SK-N-SH (cell line): Measurements from ENCODE around the gene RAB38.

ENCODE experiments used
- CTCF ChIP-seq: fragments of 200-600 bp; sonication (generic); IDR thresholded peaks from 2 replicates; pipeline ENCODE4 v1.6.1; 2017; ENCODE audit warnings: antibody characterized with exemption, mild to moderate bottlenecking, moderate library complexity
- ELF1 ChIP-seq: IDR thresholded peaks from 2 replicates; pipeline ENCODE4 v1.4.0; 2012
- EP300 ChIP-seq, 2 experiments: IDR thresholded peaks; 2 replicates each; pipeline versions ENCODE4 v1.4.0 to v1.6.1; 2012; ENCODE audit warnings: borderline replicate concordance in 1 of 2, low read depth in 1 of 2, low read length in 1 of 2
- EZH2phosphoT487 ChIP-seq: fragments of 200-600 bp; sonication (generic); IDR thresholded peaks from 2 replicates; pipeline ENCODE4 v1.6.1; 2017; ENCODE audit warnings: low read depth, mixed run types, mild to moderate bottlenecking, antibody characterized with exemption, moderate library complexity, borderline replicate concordance
- FOXJ3 ChIP-seq: sonication (generic); formaldehyde crosslinking; IDR thresholded peaks from 2 replicates; pipeline ENCODE4 v1.5.1; 2020; ENCODE audit warnings: mild to moderate bottlenecking, missing genetic modification reagents
- FOXM1 ChIP-seq: IDR thresholded peaks from 2 replicates; pipeline ENCODE4 v1.4.0; 2012; ENCODE audit warnings: low read depth, mild to moderate bottlenecking
- MAX ChIP-seq: IDR thresholded peaks from 2 replicates; pipeline ENCODE4 v1.4.0; 2012; ENCODE audit warnings: low read depth
- MXI1 ChIP-seq: IDR thresholded peaks from 2 replicates; pipeline ENCODE4 v1.6.1; 2012; ENCODE audit warnings: mild to moderate bottlenecking, low read depth, low read length, improper control_type of control experiment
- POLR2AphosphoS5 ChIP-seq: IDR thresholded peaks from 2 replicates; pipeline ENCODE4 v1.6.1; 2012; ENCODE audit warnings: low read depth, low read length
- RCOR1 ChIP-seq: fragments of 150-350 bp; IDR thresholded peaks from 2 replicates; pipeline ENCODE4 v1.6.1; 2017; ENCODE audit warnings: antibody characterized with exemption, low read length
- SIN3A ChIP-seq: IDR thresholded peaks from 2 replicates; pipeline ENCODE4 v1.6.1; 2012; ENCODE audit warnings: low read depth, mild to moderate bottlenecking, low read length, moderate library complexity, borderline replicate concordance
- USF2 ChIP-seq: fragments of 150-350 bp; IDR thresholded peaks from 2 replicates; pipeline ENCODE4 v1.6.1; 2017; ENCODE audit warnings: antibody characterized with exemption, low read length, low read depth, borderline replicate concordance
- YY1 ChIP-seq: IDR thresholded peaks from 2 replicates; pipeline ENCODE4 v1.4.0; 2012; ENCODE audit warnings: low read depth, mild to moderate bottlenecking

- TF ChIP-seq SIN3A = no peak
- TF ChIP-seq ELF1 = no peak
- no peak for TF ChIP-seq CTCF
- no peak for TF ChIP-seq MXI1
- TF ChIP-seq POLR2AphosphoS5 = no peak
- no peak for TF ChIP-seq FOXJ3 (CRISPR knock-in tag)
- no peak for TF ChIP-seq USF2
- TF ChIP-seq RCOR1 = no peak
- no peak for TF ChIP-seq EP300 (IDR thresholded peaks at IDR 0.05; ENCODE audit: borderline replicate concordance in 1 of 2, low read depth in 1 of 2, low read length in 1 of 2)
- TF ChIP-seq YY1 = no peak
- TF ChIP-seq FOXM1 = no peak
- no peak for TF ChIP-seq MAX
- no peak for TF ChIP-seq EZH2phosphoT487
These were observed 28.4 kb upstream of the RAB38 start for GRCh38 chr11:88203604-88204003.
